ENCODE data around the gene UBE2I.

DNA sequence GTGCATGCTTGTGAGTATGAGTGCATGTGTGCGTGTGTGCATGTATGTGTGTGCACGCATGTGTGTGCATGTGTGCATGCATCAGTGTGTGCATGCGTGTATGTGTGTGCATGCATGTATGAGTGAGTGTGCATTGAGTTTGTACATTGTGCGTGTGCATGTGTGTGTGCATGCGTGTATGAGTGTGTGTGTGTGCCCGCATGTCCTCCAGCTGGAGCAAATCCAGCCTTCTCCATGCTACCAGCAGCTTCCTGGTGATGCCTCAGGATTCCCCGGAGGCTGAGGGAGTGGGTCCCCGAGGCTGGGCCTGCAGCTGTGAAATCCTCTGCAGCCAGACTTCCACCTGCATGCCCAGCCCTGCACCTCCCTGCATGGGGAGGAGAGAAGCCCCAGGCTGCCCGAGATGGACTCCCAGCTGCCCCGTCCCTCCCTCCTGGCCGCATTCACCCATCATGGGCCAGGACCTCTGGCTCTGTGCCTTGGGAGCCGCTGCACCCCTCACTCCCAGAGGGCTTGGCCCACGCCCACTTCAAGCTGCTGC lies 44.3 kb upstream of the UBE2I start:
- TF ChIP-seq POLR2AphosphoS5 (IDR thresholded peaks at IDR 0.05) (no peak), POLR2A (IDR thresholded peaks at IDR 0.05) (no peak)

All from transverse colon (tissue), 3 donors.